ENCODE results near the gene DCAF16. TPM values are rescaled to one million over a fixed set of nuclear protein-coding genes. Genes with fewer than 3 reads are reported as not detected.
A peak's percentile ranks its signal among the peaks of the same experiment; 100 is the strongest.

The DCAF16 gene
- total RNA-seq, 1 donor from 2014 or later: 32.7 TPM

GRCh38 chr4:17846266-17846665, 35.7 kb upstream of the DCAF16 start:
- no peak overlapping the region for H3K4me3 ChIP-seq (ENCODE audit: insufficient read depth, low read depth, low read length)
- no peaks in the 10 kb centered on the region for H3K9me3 Mint-ChIP-seq (ENCODE audit: unreplicated experiment)
- no peaks in the 10 kb centered on the region for H3K27me3 Mint-ChIP-seq (ENCODE audit: low read depth, unreplicated experiment)
- TF ChIP-seq EZH2 (IDR thresholded peaks at IDR 0.05; ENCODE audit: insufficient read depth, low read length): no peak
- no peak for TF ChIP-seq CTCF (IDR thresholded peaks at IDR 0.05; ENCODE audit: insufficient read depth, low read depth, low read length)
- no peaks in the 10 kb centered on the region for H3K27me3 ChIP-seq (ENCODE audit: insufficient read depth, low read length)
- DNase-seq (ENCODE audit: low read depth) (no peak), FAIRE-seq (no peak)
- H3K4me1 ChIP-seq (ENCODE audit: insufficient read depth, low read length): no peaks in the 10 kb centered on the region
- H3K4me1 Mint-ChIP-seq (ENCODE audit: low read depth, unreplicated experiment): peaks cover 8% of the 10 kb centered on the region
- H3K36me3 Mint-ChIP-seq (ENCODE audit: low read depth, unreplicated experiment): no peaks in the 10 kb centered on the region
- no peak overlapping the region for H3K27ac ChIP-seq (ENCODE audit: low read depth, low read length)
- peak overlapping the region; percentile 10 for H3K4me2 ChIP-seq (ENCODE audit: low read length)
- no peaks in the 10 kb centered on the region for H4K20me1 ChIP-seq (ENCODE audit: insufficient read depth, low read length)
- no peak overlapping the region for H2AFZ ChIP-seq (ENCODE audit: low read depth, low read length)
- no peak overlapping the region for H3K4me3 Mint-ChIP-seq (ENCODE audit: unreplicated experiment)
- H3K36me3 ChIP-seq (ENCODE audit: insufficient read depth, low read length): peaks cover 7% of the 10 kb centered on the region
- no peaks in the 10 kb centered on the region for H3K79me2 ChIP-seq (ENCODE audit: insufficient read depth, low read length)
- H3K27ac Mint-ChIP-seq (ENCODE audit: unreplicated experiment): no peak overlapping the region
- H3K9me3 ChIP-seq (ENCODE audit: insufficient read depth, low read depth, low read length): no peaks in the 10 kb centered on the region
- no peak overlapping the region for H3K9ac ChIP-seq (ENCODE audit: low read length)

- Mint-ChIP-seq H3K27ac (ENCODE audit: unreplicated experiment) (no peak overlapping the region), H3K27me3 (ENCODE audit: low read depth, unreplicated experiment) (no peaks in the 10 kb centered on the region), H3K36me3 (ENCODE audit: low read depth, unreplicated experiment) (no peaks in the 10 kb centered on the region), H3K4me3 (ENCODE audit: unreplicated experiment) (no peak overlapping the region), H3K9me3 (ENCODE audit: unreplicated experiment) (no peaks in the 10 kb centered on the region), H3K4me1 (ENCODE audit: low read depth, unreplicated experiment) (no peaks in the 10 kb centered on the region)
- H3K9me3 ChIP-seq (ENCODE audit: insufficient read depth, low read depth, low read length): no peaks in the 10 kb centered on the region
- H4K20me1 ChIP-seq (ENCODE audit: insufficient read depth, low read length): no peaks in the 10 kb centered on the region
- peaks cover 59% of the 10 kb centered on the region for H3K79me2 ChIP-seq (ENCODE audit: insufficient read depth, low read length)
- H3K36me3 ChIP-seq (ENCODE audit: insufficient read depth, low read length): peaks cover 8% of the 10 kb centered on the region
- no peak for DNase-seq (ENCODE audit: low read depth)
- H3K4me1 ChIP-seq (ENCODE audit: insufficient read depth, low read length): no peaks in the 10 kb centered on the region
- H3K27ac ChIP-seq (ENCODE audit: low read depth, low read length): no peak overlapping the region
- H3K27me3 ChIP-seq (ENCODE audit: insufficient read depth, low read length): no peaks in the 10 kb centered on the region
- FAIRE-seq: no peak
- no peak overlapping the region for H2AFZ ChIP-seq (ENCODE audit: low read depth, low read length)
- no peak overlapping the region for H3K4me2 ChIP-seq (ENCODE audit: low read length)
- H3K4me3 ChIP-seq (ENCODE audit: insufficient read depth, low read depth, low read length): no peak overlapping the region
- H3K9ac ChIP-seq (ENCODE audit: low read length): no peak overlapping the region
- TF ChIP-seq EZH2 (IDR thresholded peaks at IDR 0.05; ENCODE audit: insufficient read depth, low read length): no peak
- no peak for TF ChIP-seq CTCF (IDR thresholded peaks at IDR 0.05; ENCODE audit: insufficient read depth, low read depth, low read length)
These were observed 13.5 kb upstream of the DCAF16 start for GRCh38 chr4:17823871-17824669.

GRCh38 chr4:17817027-17817426, 6.5 kb upstream of the DCAF16 start:
- H3K9ac ChIP-seq (ENCODE audit: low read length): no peak overlapping the region
- H3K4me1 ChIP-seq (ENCODE audit: insufficient read depth, low read length): peaks cover 3% of the 10 kb centered on the region
- peaks cover 4% of the 10 kb centered on the region for H3K36me3 ChIP-seq (ENCODE audit: insufficient read depth, low read length)
- peaks cover 6% of the 10 kb centered on the region for H3K4me1 Mint-ChIP-seq (ENCODE audit: low read depth, unreplicated experiment)
- TF ChIP-seq CTCF (IDR thresholded peaks at IDR 0.05; ENCODE audit: insufficient read depth, low read depth, low read length) (peak; percentile 55), EZH2 (IDR thresholded peaks at IDR 0.05; ENCODE audit: insufficient read depth, low read length) (no peak)
- H3K9me3 ChIP-seq (ENCODE audit: insufficient read depth, low read depth, low read length): no peaks in the 10 kb centered on the region
- H3K27me3 ChIP-seq (ENCODE audit: insufficient read depth, low read length): no peaks in the 10 kb centered on the region
- H3K79me2 ChIP-seq (ENCODE audit: insufficient read depth, low read length): peaks cover 85% of the 10 kb centered on the region
- no peak overlapping the region for H3K27ac Mint-ChIP-seq (ENCODE audit: unreplicated experiment)
- H3K36me3 Mint-ChIP-seq (ENCODE audit: low read depth, unreplicated experiment): no peaks in the 10 kb centered on the region
- H3K27ac ChIP-seq (ENCODE audit: low read depth, low read length): no peak overlapping the region
- FAIRE-seq (peak; percentile 32), DNase-seq (ENCODE audit: low read depth) (peak; percentile 62)
- no peaks in the 10 kb centered on the region for H4K20me1 ChIP-seq (ENCODE audit: insufficient read depth, low read length)
- H3K9me3 Mint-ChIP-seq (ENCODE audit: unreplicated experiment): no peaks in the 10 kb centered on the region
- H3K4me3 ChIP-seq (ENCODE audit: insufficient read depth, low read depth, low read length): no peak overlapping the region
- H3K4me2 ChIP-seq (ENCODE audit: low read length): peak overlapping the region; percentile 11
- H3K4me3 Mint-ChIP-seq (ENCODE audit: unreplicated experiment): no peak overlapping the region
- H3K27me3 Mint-ChIP-seq (ENCODE audit: low read depth, unreplicated experiment): no peaks in the 10 kb centered on the region
- no peak overlapping the region for H2AFZ ChIP-seq (ENCODE audit: low read depth, low read length)

Data from astrocyte (in vitro differentiated cells and primary cell).